GM18520 (cell line): ENCODE measurements around the gene SLC39A11.

ENCODE experiments used
- ATAC-seq: cut with Tn5 transposase; IDR thresholded peaks from one replicate; pipeline ENCODE4 v1.9.1; 2021; ENCODE audit not compliant: unreplicated experiment

Gene SLC39A11

DNA sequence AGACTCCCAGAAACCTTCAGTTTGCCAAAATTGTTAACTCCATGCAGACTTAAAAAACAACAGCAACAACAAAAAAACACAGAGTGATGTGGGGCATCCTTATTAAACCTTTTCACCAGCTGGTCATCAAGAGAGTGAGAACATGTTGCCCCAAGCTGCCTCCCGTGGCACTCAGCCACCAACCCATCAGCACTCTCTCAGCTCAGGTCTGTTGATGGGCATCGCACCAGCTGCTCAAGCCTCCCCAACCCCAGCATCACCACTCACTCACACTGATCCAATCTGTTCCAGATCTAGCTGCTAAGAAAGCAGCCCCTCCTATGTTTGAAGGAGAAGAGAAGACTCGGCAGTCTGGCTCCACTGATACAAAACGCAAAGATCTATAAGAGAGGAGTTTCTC lies 46.8 kb downstream of the SLC39A11 start:
- ATAC-seq, result no peak

DNA sequence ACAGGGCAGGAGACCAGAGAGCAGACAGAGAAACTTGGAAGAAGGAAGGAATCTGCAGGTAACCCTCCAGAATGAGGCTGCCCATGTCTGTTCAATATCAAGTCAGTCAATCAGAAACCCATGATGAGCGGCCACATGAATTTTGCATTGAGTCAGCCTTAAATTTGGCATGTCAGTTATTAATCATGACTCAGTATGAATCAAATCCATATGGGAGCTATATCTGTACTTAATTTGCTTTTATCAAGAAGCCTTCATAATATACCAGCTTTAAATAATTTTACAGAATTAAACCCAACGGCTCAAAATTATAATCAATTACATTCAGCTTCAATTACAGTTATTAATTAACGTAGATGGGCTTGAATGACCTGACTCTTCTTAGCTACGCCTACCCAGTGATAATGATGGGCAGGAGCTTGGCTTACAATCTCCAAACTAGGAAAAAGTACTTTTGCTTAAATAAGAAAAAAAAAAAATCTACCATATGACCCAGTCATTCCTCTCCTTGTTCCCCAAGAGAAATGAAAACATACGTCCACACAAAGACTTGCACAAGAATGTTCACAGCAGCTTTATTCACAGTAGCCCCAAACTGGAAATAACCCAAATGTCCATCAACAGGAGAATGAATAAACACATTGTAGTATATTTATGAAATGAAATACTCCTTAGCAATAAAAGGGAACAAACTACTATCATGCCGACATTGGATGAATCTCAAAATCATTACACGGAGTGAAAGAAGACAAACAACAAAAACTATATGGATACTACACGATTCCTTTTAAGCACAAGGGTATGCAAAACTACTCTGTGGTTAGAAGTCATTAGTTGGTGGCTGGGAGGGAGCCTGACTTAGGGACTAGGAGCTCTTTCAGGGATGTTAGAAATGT lies 48.6 kb downstream of the SLC39A11 start:
- ATAC-seq, result no peak

DNA sequence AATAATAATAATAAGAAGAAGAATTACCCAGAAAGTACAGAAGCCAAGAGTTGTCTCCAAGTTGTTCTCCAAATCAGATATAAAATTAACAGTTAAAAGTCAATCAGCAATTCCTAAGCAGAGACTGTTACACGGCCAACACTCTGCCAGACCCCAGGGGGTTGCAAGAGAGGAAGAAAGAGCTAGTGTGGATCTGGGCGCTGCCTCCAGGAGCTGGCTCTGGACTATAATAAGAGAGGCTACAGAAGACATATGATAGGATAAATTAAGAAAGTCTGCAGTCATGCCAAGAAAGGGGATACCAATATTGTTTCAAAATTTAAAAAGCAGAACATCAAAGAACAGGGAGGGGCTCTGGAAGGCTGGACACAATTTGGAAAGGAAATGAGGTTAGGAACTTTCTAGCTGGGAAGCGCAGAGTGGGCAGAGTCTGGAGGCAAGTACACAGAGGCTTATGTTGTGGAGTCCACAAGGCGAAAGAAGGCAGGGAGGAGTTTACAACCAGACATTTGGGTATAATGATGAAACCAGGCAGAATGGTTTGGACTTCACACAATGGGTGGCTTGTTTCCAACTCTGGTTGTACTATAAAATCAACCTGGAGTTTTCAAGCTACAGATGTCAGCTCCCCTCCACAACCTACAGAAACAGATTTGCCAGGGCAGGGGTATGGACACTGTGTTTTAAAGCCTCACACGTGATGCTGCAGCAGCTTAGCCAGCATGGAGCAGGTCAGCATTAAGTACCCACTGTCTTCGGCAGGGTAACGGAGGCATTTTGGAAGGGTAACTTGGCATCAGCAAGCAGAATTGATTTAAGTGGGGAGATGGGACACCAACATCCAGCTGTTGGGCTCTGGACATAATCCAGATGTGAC lies 49.4 kb downstream of the SLC39A11 start:
- no peak for ATAC-seq

DNA sequence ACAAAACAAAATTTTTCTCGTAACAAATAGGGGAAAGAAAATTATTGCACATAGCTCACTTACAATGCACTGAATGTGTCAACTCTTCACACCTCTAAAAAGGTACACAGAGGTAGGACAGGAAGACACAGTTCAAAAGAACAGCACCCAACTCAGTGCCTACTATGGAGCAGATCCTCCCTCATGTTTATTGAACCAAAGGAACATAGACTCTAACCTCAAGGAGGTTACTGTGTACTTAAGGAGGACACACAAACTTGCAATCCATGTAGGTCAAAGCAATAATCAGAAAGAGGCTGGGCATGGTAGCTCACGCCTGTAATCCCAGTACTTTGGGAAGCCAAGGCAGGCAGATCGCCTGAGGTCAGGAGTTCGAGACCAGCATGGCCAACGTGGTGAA lies 50.3 kb downstream of the SLC39A11 start:
- no peak for ATAC-seq

DNA sequence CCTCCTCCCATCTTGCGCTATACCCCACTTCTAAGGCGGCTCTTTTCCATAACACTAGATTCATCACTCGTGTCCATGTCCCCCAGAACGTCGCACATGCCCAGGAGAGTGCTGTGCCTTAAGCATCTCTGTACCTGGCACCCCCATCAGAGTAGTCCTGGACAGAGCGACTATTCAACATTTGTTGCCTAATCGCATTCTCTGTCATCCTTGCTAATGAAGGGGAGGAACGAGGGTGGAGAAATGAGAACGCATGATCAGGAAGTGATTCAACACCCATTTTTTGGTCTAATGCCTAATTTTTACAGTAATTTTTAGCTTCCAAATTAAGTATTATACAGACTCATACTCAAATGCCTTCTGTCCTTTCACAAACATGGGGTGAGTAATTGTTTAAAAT lies 53.2 kb downstream of the SLC39A11 start:
- no peak for ATAC-seq

DNA sequence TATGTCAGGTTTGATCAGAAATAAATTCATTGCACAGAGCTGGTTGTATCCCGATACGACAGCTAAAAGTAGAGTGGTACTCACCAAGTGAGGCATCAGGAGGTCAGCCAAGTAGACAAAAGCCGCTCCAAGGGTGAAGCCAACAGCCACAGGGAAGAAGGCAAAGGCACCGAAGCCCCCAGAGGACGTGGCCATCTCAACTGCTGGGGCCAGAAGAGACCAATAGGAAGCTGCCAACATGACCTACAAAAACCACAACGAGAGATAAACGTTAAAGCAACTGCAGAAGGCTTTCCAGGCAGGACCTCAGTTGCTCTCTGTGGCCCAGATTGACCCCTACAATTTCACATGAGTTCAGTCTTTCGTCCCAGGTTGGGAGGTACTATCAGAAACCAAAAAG lies 61.0 kb downstream of the SLC39A11 start:
- no peak for ATAC-seq

DNA sequence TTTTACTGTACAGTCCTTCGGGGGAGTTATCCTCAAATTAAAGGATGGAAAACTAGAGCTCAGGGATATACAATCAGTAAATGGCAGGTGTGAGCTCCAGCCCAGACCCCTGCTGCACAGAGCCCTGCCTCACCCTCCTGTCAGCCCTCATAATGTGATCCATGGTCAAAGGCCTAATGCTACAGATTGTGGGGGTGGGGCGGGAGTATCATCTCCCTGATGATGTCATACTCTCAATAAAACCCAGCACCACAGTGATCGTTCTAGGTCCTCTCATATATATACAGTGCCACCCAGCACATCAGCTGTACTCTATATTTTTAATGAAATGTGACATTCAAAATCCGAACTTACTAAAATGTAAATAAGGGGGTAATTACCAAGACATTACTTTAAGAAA lies 61.5 kb downstream of the SLC39A11 start:
- ATAC-seq, result no peak

DNA sequence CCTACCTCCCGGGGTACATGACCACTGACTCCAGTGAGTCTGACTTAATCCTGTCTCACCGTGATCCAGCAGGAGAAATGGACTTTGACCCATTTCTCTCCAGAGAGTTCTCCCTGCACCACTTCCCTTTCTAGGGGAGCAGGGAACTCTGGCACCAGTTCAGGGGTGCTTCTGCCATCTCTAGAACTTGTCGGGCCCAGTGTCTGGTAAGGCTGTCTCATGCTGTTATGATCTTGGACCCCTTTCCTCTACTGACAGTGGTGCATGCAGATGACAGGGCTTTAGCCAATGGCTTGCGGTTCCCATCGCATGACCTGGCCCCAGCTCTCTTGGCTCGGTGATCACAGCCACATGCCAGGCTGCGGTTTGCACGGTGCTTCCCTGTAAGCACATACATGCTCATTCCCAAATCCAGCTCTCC lies 62.0 kb downstream of the SLC39A11 start:
- no peak for ATAC-seq

DNA sequence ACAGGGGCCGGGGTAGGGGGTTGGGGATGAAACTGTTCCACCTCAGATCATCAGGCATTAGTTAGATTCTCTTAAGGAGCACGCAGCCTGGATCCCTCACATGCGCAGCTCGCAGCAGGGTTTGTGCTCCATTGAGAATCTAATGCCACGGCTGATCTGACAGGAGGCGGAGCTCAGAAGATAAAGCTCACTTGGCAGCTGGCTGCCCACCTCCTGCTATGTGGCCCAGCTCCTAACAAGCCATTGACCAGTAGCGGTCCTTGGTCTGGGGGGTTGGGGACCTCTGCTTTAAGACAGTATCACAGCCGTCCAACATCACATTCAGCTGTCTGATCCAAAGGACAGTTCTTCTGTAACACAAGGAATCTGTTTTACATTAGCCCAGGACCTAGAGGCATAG lies 62.5 kb downstream of the SLC39A11 start:
- no peak for ATAC-seq

DNA sequence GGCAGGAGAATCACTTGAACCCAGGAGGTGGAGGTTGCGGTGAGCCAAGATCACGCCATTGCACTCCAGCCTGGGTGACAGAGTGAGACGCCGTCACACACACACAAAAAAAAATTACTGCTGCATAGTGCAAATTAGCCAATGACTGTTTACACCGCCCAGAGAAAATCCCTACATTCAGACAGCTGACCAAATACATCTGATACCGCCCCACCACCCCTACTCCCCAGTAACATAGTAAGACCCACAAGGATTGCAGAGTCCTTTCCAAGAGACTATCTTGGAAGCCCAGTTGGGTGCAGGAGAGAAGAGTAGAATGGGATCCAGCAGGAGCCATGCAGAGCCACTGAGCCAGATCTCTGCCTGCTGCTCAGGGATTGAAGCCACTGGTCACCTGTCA lies 63.5 kb downstream of the SLC39A11 start:
- no peak for ATAC-seq

DNA sequence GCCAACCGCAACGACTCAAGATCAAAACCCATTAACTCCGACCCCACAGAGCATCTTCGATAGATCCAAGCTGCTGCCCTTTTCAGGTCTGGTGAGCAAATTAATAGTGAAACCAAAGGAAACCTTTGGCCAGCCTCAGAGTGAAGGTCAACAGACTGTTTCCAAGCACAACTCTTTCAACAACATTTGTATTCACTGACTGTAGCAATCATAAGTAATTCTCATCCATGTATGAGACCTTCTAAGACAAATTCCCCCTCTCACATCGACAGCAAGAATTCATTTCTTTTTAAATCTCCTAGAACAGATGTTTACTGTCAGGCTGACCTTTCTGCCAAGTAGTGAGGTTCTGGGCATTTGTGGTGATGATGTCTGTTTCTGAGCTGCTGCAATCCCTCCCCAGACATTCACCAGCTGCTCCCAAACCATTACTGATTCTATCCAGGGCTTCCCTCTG lies 64.2 kb downstream of the SLC39A11 start:
- ATAC-seq, result no peak

DNA sequence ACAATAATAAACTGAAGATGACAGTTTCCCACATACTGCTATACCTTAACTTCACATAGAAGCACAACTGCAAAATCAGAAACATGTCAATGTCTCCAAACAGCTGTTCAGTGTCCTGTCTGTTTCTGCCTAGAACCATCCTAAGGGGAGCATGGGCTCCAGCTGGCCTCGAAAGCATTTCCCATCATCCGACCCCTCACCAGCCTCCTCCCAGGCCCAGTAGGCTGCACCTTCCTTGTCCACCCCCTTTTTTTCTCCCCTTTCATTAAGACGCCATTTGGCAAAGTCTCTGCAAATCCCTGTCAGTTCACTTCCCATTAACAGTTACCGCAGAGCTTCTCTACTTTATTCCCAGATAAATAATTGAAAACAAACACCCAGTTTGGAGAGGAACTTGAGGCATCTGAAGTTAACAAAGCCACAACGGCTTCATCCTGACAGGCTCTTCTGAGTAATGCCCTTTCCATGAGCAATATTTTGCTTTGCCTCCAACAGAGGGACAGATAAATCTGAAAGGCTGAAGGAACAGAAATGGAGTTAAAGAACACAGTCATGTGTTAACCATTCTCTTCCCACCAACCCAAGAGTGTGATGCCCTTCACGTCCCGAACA lies 65.3 kb downstream of the SLC39A11 start:
- no peak for ATAC-seq

DNA sequence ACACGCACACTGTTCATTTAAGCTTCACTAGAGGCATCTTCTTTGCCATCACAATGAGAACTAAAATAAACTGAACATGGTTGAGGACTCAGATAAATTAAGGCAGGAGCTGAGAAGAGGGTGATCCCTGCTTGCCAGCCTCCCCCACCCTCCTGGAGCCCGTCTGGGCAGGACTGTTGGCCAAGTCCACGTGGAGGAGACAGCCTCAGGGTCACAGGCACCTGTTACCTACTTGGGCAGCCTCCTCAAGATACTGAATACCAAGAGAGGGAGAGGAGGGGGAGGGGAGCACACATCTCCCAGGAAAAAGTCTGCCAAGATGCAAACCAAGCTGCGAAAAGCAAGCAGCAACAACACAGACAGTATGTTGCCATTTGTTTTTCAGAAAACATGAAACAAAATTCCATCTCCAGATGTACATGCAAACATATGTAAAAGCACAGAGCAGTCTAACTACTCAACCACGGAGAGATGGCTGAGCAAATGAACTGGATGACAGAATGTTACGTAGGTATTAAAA lies 67.4 kb downstream of the SLC39A11 start:
- ATAC-seq, result no peak

DNA sequence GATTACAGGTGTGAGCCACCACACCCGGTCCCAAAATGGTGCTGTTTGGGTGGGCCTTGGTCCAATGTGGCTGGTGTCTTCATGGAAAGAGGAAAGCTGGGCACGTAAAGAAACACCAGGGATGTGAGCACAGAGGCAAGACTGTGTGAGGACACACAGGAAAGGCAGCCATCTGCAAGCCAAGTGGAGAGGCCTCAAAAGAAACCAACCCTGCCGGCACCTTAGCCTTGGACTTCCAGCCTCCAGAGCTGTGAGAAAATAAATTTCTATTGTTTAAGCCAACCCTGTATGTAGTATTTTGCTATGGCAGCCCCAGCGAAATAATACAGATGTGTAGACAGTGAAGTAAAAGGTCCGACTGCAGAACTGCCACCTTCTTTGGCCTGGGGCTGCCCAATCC lies 68.7 kb downstream of the SLC39A11 start:
- ATAC-seq, result no peak

DNA sequence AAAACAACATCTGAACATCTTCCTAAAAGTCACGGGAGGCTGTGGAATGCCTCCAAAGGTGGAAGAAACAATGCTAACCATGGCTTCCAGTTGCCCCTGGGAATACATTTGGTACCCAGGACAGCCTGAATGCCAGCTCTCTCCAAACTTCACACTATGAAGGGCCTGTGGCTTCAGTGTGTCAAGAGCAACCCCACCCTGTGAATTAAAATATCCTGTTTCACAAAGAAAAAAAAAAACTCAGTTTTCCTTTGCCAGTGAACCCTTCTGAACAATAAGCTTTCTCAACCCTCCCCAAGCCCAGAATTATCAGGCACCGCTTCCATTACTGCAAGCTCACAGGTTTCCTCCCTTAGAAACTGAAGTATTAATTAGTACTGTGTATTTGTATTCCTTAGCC lies 69.8 kb downstream of the SLC39A11 start:
- no peak for ATAC-seq

DNA sequence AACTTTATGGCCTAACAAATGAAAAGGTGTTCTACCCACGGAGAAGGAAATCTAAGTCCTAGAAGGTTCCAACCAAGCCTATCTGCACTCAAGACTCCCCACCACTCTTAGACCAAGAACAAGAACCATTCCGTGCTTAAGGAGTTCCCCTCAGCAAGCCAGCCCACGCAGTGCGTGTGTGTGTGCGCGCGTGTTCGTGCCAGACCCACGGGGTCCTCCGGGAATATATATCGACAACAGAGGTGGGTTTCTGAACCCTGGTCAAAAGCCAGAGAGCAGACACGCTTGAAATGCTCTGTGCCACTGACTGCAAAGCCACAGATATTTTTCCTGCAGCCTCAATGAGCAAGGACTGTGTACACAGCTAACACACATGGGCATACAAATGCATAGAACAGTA lies 70.7 kb downstream of the SLC39A11 start:
- no peak for ATAC-seq

DNA sequence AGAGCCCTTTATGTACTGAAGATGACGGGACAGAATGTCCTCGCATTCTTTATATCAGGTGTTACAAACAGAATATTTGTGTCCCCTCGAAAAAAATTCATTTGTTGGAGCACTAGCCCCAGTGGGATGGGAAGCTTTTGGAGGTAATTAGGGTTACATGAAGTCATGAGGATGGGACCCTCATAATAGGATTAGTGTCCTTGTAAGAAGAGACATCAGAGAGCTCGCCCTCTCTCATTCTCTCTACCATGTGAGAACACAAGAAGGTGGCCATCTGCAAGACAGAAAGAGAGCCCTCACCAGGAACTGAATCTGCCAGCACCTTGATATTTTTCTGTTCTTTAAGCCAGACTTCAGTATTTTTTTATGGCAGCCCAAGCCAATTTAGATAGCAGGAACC lies 72.4 kb downstream of the SLC39A11 start:
- no peak for ATAC-seq

DNA sequence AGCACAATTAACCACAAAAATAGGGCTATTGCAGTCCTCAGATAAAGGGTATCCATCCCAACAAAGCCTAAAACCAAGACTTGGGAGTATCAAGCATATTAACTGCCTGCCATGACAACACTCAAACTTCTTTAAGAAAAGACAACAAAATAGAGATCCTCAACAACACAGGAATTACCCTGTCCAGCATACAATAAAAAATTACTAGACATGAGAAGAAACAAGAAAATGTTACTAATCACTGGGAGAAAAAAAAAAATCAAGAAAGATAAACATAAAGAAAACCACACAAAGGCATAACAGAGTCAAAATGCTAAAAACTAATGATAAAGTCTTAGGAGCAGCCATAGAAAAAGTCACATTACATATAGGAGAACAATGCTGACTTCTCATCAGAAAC lies 73.9 kb downstream of the SLC39A11 start:
- ATAC-seq, result no peak

DNA sequence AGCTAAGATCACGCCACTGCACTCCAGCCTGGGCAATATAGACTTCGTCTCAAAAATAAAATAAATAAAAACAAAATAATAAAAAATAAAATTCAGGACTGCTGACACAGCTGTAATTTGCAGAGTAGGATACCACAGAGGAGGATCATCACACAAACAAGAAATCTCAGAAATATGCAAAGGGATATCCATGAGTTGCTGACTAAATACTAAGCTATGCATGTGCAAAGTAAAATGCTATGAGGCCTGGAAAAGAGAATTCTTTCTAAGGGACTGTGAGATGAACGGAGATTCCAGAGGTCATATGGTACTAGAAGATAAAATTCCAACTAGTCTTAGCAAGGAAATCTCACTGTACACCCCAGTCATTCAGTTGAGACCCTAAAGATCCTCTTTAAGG lies 74.8 kb downstream of the SLC39A11 start:
- no peak for ATAC-seq

DNA sequence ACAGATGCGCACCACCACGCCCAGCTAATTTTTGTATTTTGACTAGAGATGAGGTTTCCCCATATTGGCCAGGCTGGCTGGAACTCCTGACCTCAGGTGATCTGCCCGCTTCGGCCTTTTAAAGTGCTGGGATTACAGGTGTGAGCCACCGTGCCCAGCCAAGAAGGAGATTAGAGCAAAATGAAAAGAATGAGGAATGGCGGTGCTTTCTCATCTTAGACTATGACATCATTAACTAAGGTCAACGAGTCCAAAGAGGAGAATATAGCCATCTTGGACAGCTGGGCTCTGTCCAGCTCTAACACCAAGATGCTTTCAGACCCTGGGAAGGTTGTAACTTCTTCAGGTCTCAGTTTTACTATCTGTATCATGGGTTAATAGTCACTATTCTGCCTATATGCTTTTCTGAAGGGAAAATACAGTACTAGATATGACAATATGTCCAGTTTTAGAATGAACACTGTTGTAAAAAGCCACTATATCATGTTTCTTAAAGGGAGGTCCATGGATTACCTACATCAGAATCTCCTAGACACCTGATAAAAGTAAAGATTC lies 76.7 kb downstream of the SLC39A11 start:
- no peak for ATAC-seq
